Naive thymus-derived CD4-positive, alpha-beta T cell (primary cell): ENCODE measurements around the gene STX11. TPM values are rescaled to one million over a fixed set of nuclear protein-coding genes. Genes with fewer than 3 reads are reported as not detected.
A peak's percentile ranks its signal among the peaks of the same experiment; 100 is the strongest.

Experiments used
- ATAC-seq: fragments of 150-1000 bp; cut with Tn5 transposase; 2 replicates; pipeline ENCODE4 v1.10.0; 2021; ENCODE audit warnings: mild to moderate bottlenecking, moderate library complexity
- CTCF ChIA-PET: fragments of 350-600 bp; sonication (Branson Sonifier 250); formaldehyde crosslinking; loops from one replicate; lab custom pipeline; 2021; ENCODE audit warnings: antibody characterized with exemption; lab: Charles Lee
- POLR2A ChIA-PET: fragments of 350-600 bp; sonication (Branson Sonifier 250); formaldehyde crosslinking; loops from one replicate; lab custom pipeline; 2021; ENCODE audit warnings: antibody characterized with exemption, inconsistent platforms; lab: Charles Lee
- DNase-seq, 9 donors: peaks; one replicate each; pipeline versions ENCODE4 v3.0.0 to v3.0.0-alpha.2; 2020 to 2022; ENCODE audit warnings: mixed read lengths in 1 of 9
- H3K27ac ChIP-seq: one replicate; pipeline ENCODE4 v1.7.0; 2013; ENCODE audit warnings: mild to moderate bottlenecking, low read depth, low read length, moderate library complexity
- H3K27me3 ChIP-seq, 2 donors: one replicate each; pipeline ENCODE4 v1.7.0; 2013; ENCODE audit warnings: low read length in 2 of 2, mild to moderate bottlenecking in 2 of 2, moderate library complexity in 2 of 2; ENCODE audit not compliant: control insufficient read depth in 2 of 2, insufficient read depth in 2 of 2
- H3K36me3 ChIP-seq, 3 experiments: 1 replicate in 2 of 3; 2 replicates in 1 of 3; pipeline ENCODE4 v1.7.0; 2013; ENCODE audit warnings: low read length in 3 of 3, mild to moderate bottlenecking in 3 of 3, moderate library complexity in 1 of 3; ENCODE audit not compliant: insufficient read depth in 3 of 3, control insufficient read depth in 2 of 3
- H3K4me1 ChIP-seq, 2 donors: one replicate each; pipeline ENCODE4 v1.7.0; 2013; ENCODE audit warnings: low read length in 2 of 2, mild to moderate bottlenecking in 2 of 2, moderate library complexity in 1 of 2; ENCODE audit not compliant: control insufficient read depth in 2 of 2, insufficient read depth in 2 of 2
- H3K4me3 ChIP-seq: 2 replicates; pipeline ENCODE4 v1.7.0; 2013; ENCODE audit warnings: mild to moderate bottlenecking, low read length
- H3K9me3 ChIP-seq, 3 experiments: 1 replicate in 2 of 3; 2 replicates in 1 of 3; pipeline ENCODE4 v1.7.0; 2013; ENCODE audit warnings: low read length in 3 of 3; ENCODE audit not compliant: control insufficient read depth in 2 of 3
- H3K27ac Mint-ChIP-seq, 9 donors: one replicate each; pipeline ENCODE4 v1.8.0; 2020 to 2022; ENCODE audit warnings: mixed read lengths in 9 of 9, mild to moderate bottlenecking in 8 of 9, moderate library complexity in 5 of 9, inconsistent platforms in 2 of 9
- H3K27me3 Mint-ChIP-seq, 5 donors: one replicate each; pipeline ENCODE4 v1.8.0; 2021 to 2022; ENCODE audit warnings: mixed read lengths in 5 of 5, mild to moderate bottlenecking in 1 of 5
- H3K36me3 Mint-ChIP-seq, 5 donors: one replicate each; pipeline ENCODE4 v1.8.0; 2020 to 2022; ENCODE audit warnings: mixed read lengths in 5 of 5, mild to moderate bottlenecking in 3 of 5, inconsistent platforms in 1 of 5
- H3K4me1 Mint-ChIP-seq, 7 donors: one replicate each; pipeline ENCODE4 v1.8.0; 2020 to 2022; ENCODE audit warnings: mixed read lengths in 7 of 7, mild to moderate bottlenecking in 3 of 7, inconsistent platforms in 1 of 7
- H3K4me3 Mint-ChIP-seq, 10 donors: one replicate each; pipeline ENCODE4 v1.8.0; 2020 to 2022; ENCODE audit warnings: mild to moderate bottlenecking in 10 of 10, mixed read lengths in 10 of 10, moderate library complexity in 6 of 10, inconsistent platforms in 2 of 10
- H3K9me3 Mint-ChIP-seq, 11 donors: one replicate each; pipeline ENCODE4 v1.8.0; 2020 to 2022; ENCODE audit warnings: mixed read lengths in 11 of 11, mild to moderate bottlenecking in 4 of 11, inconsistent platforms in 1 of 11, moderate library complexity in 1 of 11
- intact Hi-C, 2 donors: fragments of 100-400 bp; cut with micrococcal nuclease; formaldehyde crosslinking; loops; one replicate each; pipeline ENCODE4 v1.15.1; 2023
- polyA plus RNA-seq, 2 donors: library from polyadenylated mRNA; unstranded; fragments of 300-500 nt; fragmentation: Illumina TruSeq; gene quantifications; one replicate each; pipeline ENCODE4 v1.2.3, GENCODE V29; 2021
- total RNA-seq, 6 experiments: library from RNA in 5 of 6; stranded (reverse) in 5 of 6; gene quantifications; 1 replicate in 5 of 6; 2 replicates in 1 of 6; pipeline ENCODE4 v1.2.3 and lab custom pipeline; 2021 to 2026

Gene STX11
- total and polyA plus RNA-seq, 7 experiments from 2014 or later, result 1.9 to 60.5 (median 2.7) TPM

GRCh38 chr6:144215402-144215931, 65.2 kb downstream of the STX11 start:
- CTCF ChIA-PET, result no interaction called here
- Mint-ChIP-seq H3K36me3 (peaks cover 0 to 8% (median 0%) of the 10 kb centered on the region in 5 donors), H3K4me1 (peaks cover 12 to 48% (median 40%) of the 10 kb centered on the region in 7 donors), H3K4me3 (peak overlapping the region; percentile 84 to 99 (median 97)), H3K27me3 (peaks cover 0 to 14% (median 2%) of the 10 kb centered on the region in 5 donors), H3K9me3 (peaks cover 0 to 20% (median 0%) of the 10 kb centered on the region in 11 donors), H3K27ac (peak overlapping the region; percentile 91 to 100 (median 100))
- Histone ChIP-seq H3K36me3 (peaks cover 0 to 3% (median 0%) of the 10 kb centered on the region in 3 experiments), H3K9me3 (no peaks in the 10 kb centered on the region), H3K27me3 (no peaks in the 10 kb centered on the region), H3K4me3 (peak overlapping the region; percentile 73), H3K27ac (peak overlapping the region; percentile 86), H3K4me1 (peaks cover 15 to 18% of the 10 kb centered on the region in 2 donors)
- peak in 4 of 9 donors; percentile 13 to 39 (median 21) for DNase-seq
- no peak for ATAC-seq
- POLR2A ChIA-PET, result interaction anchor here (0.9 to 1.0 kb wide), 2 partner anchors 27 to 160 kb away, joined by 3 read pairs; no protein-coding TSS in a partner anchor
- intact Hi-C loops, result loop anchor here (5.0 to 10.0 kb wide), 5 partner anchors 252 to 1749 kb away; partner anchors contain the start of genes EPM2A (in 2 of the 2), HIVEP2 (in 1 of the 2) and SHPRH (in 1 of the 2)

GRCh38 chr6:144215932-144216667, 65.8 kb downstream of the STX11 start:
- no peaks in the 10 kb centered on the region for H3K9me3 ChIP-seq
- H3K4me3 ChIP-seq, result peak overlapping the region; percentile 73
- Mint-ChIP-seq H3K9me3 (peaks cover 0 to 20% (median 0%) of the 10 kb centered on the region in 11 donors), H3K36me3 (peaks cover 0 to 8% (median 0%) of the 10 kb centered on the region in 5 donors), H3K4me1 (peaks cover 12 to 48% (median 40%) of the 10 kb centered on the region in 7 donors), H3K4me3 (peak overlapping the region; percentile 84 to 99 (median 97)), H3K27me3 (peaks cover 0 to 12% (median 0%) of the 10 kb centered on the region in 5 donors), H3K27ac (peak overlapping the region; percentile 91 to 100 (median 100))
- H3K36me3 ChIP-seq, result peaks cover 0 to 3% (median 0%) of the 10 kb centered on the region in 3 experiments
- DNase-seq (peak; percentile 84 to 96 (median 94)), ATAC-seq (peak; percentile 91)
- H3K27me3 ChIP-seq, result no peaks in the 10 kb centered on the region
- intact Hi-C loops, result loop anchor here (1.0 to 10.0 kb wide), 18 partner anchors 65 to 1749 kb away; partner anchors contain the start of genes ADAT2 (in 2 of the 2), EPM2A (in 2 of the 2), LTV1 (in 2 of the 2) and PEX3 (in 2 of the 2)
- peaks cover 15 to 18% of the 10 kb centered on the region in 2 donors for H3K4me1 ChIP-seq
- POLR2A ChIA-PET, result interaction anchor here (0.5 to 0.9 kb wide), 4 partner anchors 10 to 1614 kb away, joined by 3 to 4 read pairs (median 3); partner anchors contain the start of gene SF3B5
- CTCF ChIA-PET, result interaction anchor here (1.0 kb wide), 1 partner anchor 65 kb away, joined by 3 read pairs; no protein-coding TSS in a partner anchor
- H3K27ac ChIP-seq, result peak overlapping the region; percentile 86

GRCh38 chr6:144216668-144217218, 66.4 kb downstream of the STX11 start:
- Histone ChIP-seq H3K9me3 (no peaks in the 10 kb centered on the region), H3K36me3 (peaks cover 0 to 3% (median 0%) of the 10 kb centered on the region in 3 experiments), H3K4me1 (peaks cover 15 to 18% of the 10 kb centered on the region in 2 donors), H3K4me3 (peak overlapping the region; percentile 73), H3K27ac (peak overlapping the region; percentile 86), H3K27me3 (no peaks in the 10 kb centered on the region)
- peaks cover 0 to 8% (median 0%) of the 10 kb centered on the region in 5 donors for H3K36me3 Mint-ChIP-seq
- intact Hi-C loops, result loop anchor here (1.0 to 10.0 kb wide), 18 partner anchors 65 to 1748 kb away; partner anchors contain the start of genes ADAT2 (in 2 of the 2), EPM2A (in 2 of the 2), LTV1 (in 2 of the 2) and PEX3 (in 2 of the 2)
- peak overlapping the region; percentile 91 to 100 (median 100) for H3K27ac Mint-ChIP-seq
- peak overlapping the region; percentile 84 to 99 (median 97) for H3K4me3 Mint-ChIP-seq
- peaks cover 12 to 48% (median 40%) of the 10 kb centered on the region in 7 donors for H3K4me1 Mint-ChIP-seq
- CTCF ChIA-PET, result interaction anchor here (1.0 to 1.8 kb wide), 2 partner anchors 65 to 275 kb away, joined by 3 to 4 read pairs; no protein-coding TSS in a partner anchor
- H3K9me3 Mint-ChIP-seq, result peaks cover 0 to 20% (median 0%) of the 10 kb centered on the region in 11 donors
- POLR2A ChIA-PET, result interaction anchor here (0.5 to 1.2 kb wide), 6 partner anchors 9 to 1613 kb away, joined by 3 to 4 read pairs (median 3); partner anchors contain the start of gene SF3B5
- DNase-seq (peak in 1 of 9 donors; percentile 65), ATAC-seq (peak; percentile 57)
- peaks cover 0 to 6% (median 0%) of the 10 kb centered on the region in 5 donors for H3K27me3 Mint-ChIP-seq

DNA sequence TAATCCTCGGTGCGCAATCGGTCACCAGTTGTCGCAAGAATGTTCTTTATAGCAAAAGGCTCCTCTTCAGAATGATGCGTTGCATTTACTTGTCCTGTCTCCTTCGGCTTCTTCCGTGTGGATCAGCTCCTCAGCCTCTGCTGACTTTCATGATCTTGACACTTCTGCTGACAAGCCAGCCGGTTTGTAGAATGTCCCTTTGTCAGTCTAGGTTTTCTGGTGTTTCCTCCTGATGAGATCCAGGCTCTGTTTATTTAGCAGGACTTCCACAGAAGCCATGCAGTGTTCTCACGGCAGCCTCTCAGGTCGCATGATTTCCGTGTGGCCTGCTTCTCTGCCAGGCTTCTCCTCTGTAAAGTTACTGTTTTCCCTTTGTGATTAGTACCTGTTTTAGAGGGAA, 66.9 kb downstream of the STX11 start:
- peaks cover 0 to 3% (median 0%) of the 10 kb centered on the region in 3 experiments for H3K36me3 ChIP-seq
- POLR2A ChIA-PET, result interaction anchor here (0.7 to 1.2 kb wide), 4 partner anchors 66 to 126 kb away, joined by 3 to 4 read pairs (median 3); no protein-coding TSS in a partner anchor
- DNase-seq, result peak in 2 of 9 donors; percentile 2 to 11
- no peaks in the 10 kb centered on the region for H3K9me3 ChIP-seq
- no peak overlapping the region for H3K4me3 ChIP-seq
- H3K27ac ChIP-seq, result peak overlapping the region; percentile 86
- H3K27me3 Mint-ChIP-seq, result peaks cover 0 to 4% (median 0%) of the 10 kb centered on the region in 5 donors
- H3K27ac Mint-ChIP-seq, result peak overlapping the region; percentile 91 to 100 (median 100)
- H3K4me1 ChIP-seq, result peaks cover 15 to 18% of the 10 kb centered on the region in 2 donors
- CTCF ChIA-PET, result interaction anchor here (0.9 to 1.8 kb wide), 2 partner anchors 15 to 275 kb away, joined by 3 to 4 read pairs; no protein-coding TSS in a partner anchor
- H3K36me3 Mint-ChIP-seq, result peaks cover 0 to 8% (median 0%) of the 10 kb centered on the region in 5 donors
- H3K4me3 Mint-ChIP-seq, result peak overlapping the region; percentile 84 to 99 (median 97)
- intact Hi-C loops, result loop anchor here (2.0 to 10.0 kb wide), 7 partner anchors 126 to 1748 kb away; partner anchors contain the start of genes EPM2A (in 2 of the 2), HIVEP2 (in 1 of the 2) and SHPRH (in 1 of the 2)
- no peaks in the 10 kb centered on the region for H3K27me3 ChIP-seq
- no peak for ATAC-seq
- peaks cover 12 to 48% (median 40%) of the 10 kb centered on the region in 7 donors for H3K4me1 Mint-ChIP-seq
- H3K9me3 Mint-ChIP-seq, result peaks cover 0 to 20% (median 0%) of the 10 kb centered on the region in 11 donors

DNA sequence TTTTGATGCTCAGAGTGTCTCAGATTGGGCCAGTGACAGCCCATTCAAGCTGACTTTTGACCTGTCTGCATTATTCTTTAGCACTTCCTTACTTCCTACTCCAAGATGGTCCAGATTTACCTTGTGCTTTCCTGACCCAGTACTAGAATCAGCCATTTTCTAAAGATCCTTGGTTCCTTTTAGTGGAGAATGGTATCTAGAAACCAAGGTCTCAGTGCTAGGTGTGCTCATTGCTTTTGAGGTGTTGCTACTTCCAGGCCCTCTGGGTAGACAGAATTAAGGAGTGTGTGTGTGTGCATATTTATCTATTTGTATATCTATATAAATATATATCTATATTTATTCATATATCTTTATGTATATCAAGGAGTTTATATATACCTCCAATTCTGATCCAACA, 67.5 kb downstream of the STX11 start:
- Mint-ChIP-seq H3K36me3 (peaks cover 0 to 8% (median 0%) of the 10 kb centered on the region in 5 donors), H3K4me1 (peaks cover 12 to 48% (median 40%) of the 10 kb centered on the region in 7 donors), H3K9me3 (peaks cover 0 to 20% (median 0%) of the 10 kb centered on the region in 11 donors), H3K4me3 (peak overlapping the region in 9 of 10 donors; percentile 34 to 99 (median 97)), H3K27me3 (peaks cover 0 to 4% (median 0%) of the 10 kb centered on the region in 5 donors), H3K27ac (peak overlapping the region in 8 of 9 donors; percentile 32 to 100 (median 100))
- DNase-seq, result no peak
- Histone ChIP-seq H3K27ac (no peak overlapping the region), H3K27me3 (no peaks in the 10 kb centered on the region), H3K4me3 (no peak overlapping the region), H3K36me3 (peaks cover 0 to 3% (median 0%) of the 10 kb centered on the region in 3 experiments), H3K4me1 (peaks cover 15 to 18% of the 10 kb centered on the region in 2 donors), H3K9me3 (no peaks in the 10 kb centered on the region)
- CTCF ChIA-PET, result interaction anchor here (0.8 to 1.8 kb wide), 8 partner anchors 15 to 276 kb away, joined by 3 to 5 read pairs (median 4); no protein-coding TSS in a partner anchor
- POLR2A ChIA-PET, result interaction anchor here (0.6 to 1.2 kb wide), 4 partner anchors 111 to 539 kb away, joined by 3 to 4 read pairs (median 3); no protein-coding TSS in a partner anchor
- ATAC-seq, result no peak
- intact Hi-C loops, result loop anchor here (2.0 to 10.0 kb wide), 7 partner anchors 125 to 1747 kb away; partner anchors contain the start of genes EPM2A (in 2 of the 2), HIVEP2 (in 1 of the 2) and SHPRH (in 1 of the 2)
